Fibroblast of villous mesenchyme (primary cell): ENCODE measurements around the gene DNAJB1. TPM values are rescaled to one million over a fixed set of nuclear protein-coding genes. Genes with fewer than 3 reads are reported as not detected.

Experiments used
- DNase-seq: peaks from one replicate; pipeline ENCODE4 v3.0.0-alpha.2; 2010; ENCODE audit warnings: low read depth
- H3K4me3 ChIP-seq: 2 replicates; pipeline ENCODE4 v1.5.1; 2011; ENCODE audit warnings: low read depth, mild to moderate bottlenecking, low read length
- total RNA-seq: library from RNA; depleted of rRNA; stranded (reverse); fragments of >200 nt; gene quantifications from 2 replicates; pipeline ENCODE4 v1.2.3, GENCODE V29; 2012
- TF ChIP-seq, protein P1 (sequence below): IDR thresholded peaks from 2 replicates; pipeline ENCODE4 v1.5.1; 2012; ENCODE audit warnings: low read depth, mild to moderate bottlenecking, low read length; ENCODE audit not compliant: insufficient read depth

DNAJB1 gene
- total RNA-seq, 1 donor, result 99.3 TPM

DNA sequence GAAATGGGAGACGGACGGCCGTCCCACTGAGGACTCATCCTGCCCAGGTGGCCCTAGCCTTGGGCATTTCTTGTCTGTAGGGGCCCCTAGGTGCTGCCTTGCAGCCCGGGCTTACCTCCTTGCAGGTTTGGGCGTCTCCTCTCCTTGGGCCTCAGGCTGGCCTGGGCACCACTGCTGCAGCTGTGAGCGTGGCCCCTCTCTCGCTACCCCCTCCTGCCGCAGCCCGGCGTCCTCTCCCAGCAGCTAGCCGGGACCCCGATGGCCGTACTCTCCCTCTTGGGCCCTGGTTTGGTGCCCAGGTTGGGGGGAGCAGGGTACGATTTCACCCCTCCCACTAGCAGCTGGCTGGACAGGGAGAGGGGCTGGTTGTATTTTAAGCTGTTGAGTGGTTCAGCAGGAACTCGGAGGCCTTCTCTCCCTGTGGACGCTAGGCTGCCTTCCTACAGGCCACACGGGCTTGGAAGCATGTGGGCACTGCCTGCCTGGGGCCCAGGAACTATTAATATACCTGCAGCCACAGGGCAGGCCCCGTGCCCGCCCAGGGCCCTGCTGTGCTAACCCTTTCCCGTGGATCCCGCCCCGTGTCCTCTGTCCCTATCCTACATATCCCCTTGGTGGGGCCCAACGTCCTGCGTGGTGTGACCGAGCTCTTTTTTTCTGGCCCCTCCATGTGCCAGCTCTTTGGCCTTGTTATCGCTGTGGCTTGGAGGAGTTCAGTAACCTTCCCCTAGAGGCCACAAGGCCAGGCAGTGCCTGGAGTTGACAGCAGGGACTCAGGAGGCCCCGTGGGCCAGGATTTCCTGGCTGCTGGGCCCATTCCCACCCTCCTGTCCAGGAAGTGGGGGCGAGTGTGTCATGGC is 41.9 kb upstream of the DNAJB1 start:
- no peak overlapping the region for H3K4me3 ChIP-seq
- DNase-seq, result no peak
- TF ChIP-seq, protein P1, sequence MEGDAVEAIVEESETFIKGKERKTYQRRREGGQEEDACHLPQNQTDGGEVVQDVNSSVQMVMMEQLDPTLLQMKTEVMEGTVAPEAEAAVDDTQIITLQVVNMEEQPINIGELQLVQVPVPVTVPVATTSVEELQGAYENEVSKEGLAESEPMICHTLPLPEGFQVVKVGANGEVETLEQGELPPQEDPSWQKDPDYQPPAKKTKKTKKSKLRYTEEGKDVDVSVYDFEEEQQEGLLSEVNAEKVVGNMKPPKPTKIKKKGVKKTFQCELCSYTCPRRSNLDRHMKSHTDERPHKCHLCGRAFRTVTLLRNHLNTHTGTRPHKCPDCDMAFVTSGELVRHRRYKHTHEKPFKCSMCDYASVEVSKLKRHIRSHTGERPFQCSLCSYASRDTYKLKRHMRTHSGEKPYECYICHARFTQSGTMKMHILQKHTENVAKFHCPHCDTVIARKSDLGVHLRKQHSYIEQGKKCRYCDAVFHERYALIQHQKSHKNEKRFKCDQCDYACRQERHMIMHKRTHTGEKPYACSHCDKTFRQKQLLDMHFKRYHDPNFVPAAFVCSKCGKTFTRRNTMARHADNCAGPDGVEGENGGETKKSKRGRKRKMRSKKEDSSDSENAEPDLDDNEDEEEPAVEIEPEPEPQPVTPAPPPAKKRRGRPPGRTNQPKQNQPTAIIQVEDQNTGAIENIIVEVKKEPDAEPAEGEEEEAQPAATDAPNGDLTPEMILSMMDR, result no peak

DNA sequence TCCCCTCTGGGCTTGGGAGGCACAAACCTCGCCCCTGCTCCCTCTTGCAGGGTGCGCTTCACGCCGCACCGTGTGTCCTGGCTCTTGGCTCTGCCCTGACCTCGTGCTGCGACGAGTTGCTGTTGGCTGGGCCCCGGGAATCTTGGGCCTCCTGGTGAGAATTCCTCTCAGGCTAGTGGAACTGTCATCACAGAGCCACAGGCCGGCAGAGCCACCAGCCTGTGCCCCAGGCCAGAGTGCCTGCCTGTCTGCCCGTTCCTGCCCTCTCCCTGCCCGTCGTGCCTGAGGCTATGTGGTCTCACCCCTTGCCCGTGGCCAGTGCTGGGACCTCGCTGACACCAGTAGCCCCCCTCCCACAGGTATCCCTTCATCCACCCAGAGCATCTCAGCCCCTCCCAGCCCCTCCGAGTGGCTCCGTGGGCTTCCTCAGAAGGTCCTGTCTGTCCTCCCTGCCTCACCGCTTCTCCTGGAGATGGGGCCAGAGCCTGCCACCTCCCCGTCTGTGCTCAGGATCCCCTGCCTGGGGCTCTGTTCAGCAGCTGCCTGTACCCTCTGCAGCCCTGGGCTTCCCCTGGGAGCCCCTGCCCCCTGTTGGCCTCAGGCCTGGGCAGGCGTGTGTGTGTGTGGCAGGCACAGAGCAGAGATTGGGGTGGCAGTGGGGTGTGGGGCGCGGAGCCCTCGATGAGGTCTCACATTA is 40.3 kb upstream of the DNAJB1 start:
- H3K4me3 ChIP-seq, result no peak overlapping the region
- DNase-seq, result no peak
- TF ChIP-seq, protein P1, result no peak

DNA sequence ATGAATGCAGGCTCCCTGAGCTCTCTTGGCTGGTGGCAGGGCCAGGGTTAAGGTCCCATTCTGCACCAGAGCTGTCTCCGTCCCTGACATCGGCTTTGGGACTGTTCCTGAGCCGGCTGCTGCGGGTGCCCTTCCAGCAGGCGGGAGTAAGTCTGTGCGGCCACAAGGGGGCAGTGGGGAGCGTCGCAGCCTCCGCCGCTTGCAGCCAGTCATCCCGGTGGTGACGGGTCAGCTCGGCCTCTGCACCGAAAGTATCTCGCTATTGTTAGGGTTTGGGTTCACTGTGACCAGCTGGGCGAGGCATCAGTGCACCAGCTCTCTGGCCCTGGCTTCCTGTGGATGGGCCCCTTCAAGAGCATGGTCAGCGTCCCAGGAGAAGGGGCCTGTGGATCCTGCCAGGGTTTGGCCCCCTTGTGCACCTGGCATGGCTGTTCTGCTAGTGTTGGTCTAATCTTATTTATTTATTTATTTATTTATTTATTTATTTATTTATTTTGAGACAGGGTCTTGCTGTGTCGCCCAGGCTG is 38.5 kb upstream of the DNAJB1 start:
- DNase-seq, result peak; percentile 80
- TF ChIP-seq, protein P1, result peak; percentile 95
- no peak overlapping the region for H3K4me3 ChIP-seq

DNA sequence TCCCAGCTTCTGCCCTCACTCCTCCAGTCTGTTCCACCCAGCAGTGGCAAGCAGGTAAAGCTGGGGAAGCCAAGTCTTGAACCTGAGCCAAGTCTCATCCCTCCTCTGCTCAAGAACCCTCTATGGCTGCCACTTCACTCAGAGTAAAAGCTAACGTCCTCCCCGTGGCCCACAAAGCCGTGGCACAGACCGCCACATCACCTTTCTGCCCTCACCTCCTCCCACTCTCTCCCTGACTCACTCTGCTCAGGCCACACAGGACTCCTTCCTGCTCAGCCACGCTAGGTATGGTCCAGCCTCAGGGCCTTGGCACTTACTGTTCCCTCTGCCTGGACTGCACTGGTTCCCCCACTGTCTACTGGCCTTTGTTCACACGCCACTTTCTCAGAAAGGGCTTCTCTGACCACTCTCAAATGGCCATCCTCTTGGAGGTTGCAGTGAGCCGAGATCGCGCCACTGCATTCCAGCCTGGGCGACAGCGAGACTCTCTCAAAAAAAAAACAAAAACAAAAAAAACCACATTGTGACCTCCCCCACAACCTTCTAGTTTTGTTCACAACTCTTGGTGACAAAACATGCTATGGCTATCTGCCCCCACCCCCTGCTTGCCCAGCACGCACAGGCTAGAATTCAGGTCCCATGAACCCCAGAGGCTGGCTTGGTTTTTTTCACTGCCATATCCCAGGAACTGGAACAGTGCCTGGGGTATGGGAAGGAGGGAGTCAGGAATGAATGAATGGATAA is 37.9 kb upstream of the DNAJB1 start:
- TF ChIP-seq, protein P1, result no peak
- H3K4me3 ChIP-seq, result no peak overlapping the region
- DNase-seq, result peak; percentile 44

DNA sequence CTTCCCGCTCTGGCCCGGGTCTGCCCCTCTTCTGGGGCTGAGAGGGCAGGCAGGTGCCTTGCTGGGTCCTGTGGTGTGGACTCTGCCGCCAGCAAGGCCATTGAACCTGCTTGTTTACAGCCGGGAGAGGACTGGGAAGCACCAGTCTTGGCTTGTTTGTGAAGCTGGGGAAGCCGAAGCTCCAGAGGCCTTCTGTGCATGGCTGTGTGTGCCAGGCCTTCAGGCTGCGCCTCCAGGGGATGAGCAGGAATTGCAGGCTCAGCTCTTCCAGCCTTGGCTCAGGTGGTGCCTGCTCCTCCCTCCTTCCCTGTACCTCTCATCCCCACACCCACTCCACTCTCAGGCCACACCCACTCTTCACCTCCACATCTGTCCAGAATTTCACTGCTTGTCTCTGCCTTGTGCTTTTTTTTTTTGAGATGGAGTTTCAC is 36.2 kb upstream of the DNAJB1 start:
- no peak for DNase-seq
- TF ChIP-seq, protein P1, result no peak

DNA sequence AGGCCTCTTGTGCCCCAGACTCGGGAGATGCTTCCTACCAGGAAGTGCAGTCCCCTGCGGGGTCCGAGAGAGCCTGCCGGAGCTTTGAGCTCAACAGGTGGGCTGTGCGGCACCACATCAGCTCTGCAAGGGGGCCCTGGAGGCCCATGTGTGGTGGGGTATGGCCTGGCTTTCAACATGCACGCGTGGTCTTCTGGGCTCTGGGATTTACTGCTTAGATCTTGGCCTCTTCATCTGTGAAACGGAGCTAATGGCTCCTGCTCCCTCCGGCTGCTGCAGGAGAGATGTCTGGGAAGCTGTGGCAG is 35.7 kb upstream of the DNAJB1 start:
- TF ChIP-seq, protein P1, result no peak
- no peak overlapping the region for H3K4me3 ChIP-seq
- DNase-seq, result no peak

More for the DNA sequence above, 36.2 kb upstream of the DNAJB1 start:
- H3K4me3 ChIP-seq, result no peak overlapping the region
